ENCODE measurements around the gene CTAGE6.
"Not testable (repeated sequence)": the region's sequence is repeated elsewhere in the genome, so short reads cannot be mapped to it uniquely, and the experiment has no call there.

The CTAGE6 gene

DNA sequence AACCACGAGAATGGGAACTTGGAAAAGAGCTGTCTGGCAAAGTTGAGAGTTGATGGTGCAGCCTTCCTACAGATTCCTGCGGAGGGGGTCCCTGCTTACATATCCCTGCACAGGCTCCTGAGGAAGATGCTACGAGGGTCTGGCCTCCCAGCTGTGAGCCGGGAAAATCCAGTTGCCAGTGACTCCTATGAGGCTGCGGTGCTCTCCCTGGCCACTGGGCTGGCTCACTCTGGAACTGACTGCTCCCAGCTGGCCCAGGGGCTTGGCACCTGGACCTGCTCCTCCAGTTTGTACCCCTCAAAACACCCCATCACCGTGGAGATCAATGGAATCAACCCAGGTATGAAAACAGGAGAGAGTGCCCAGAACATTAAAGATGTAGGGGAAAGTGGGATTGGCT lies 37.2 kb downstream of the CTAGE6 start:
- DNase-seq (ENCODE audit: low read depth, low spot score), result not testable (repeated sequence)

DNA sequence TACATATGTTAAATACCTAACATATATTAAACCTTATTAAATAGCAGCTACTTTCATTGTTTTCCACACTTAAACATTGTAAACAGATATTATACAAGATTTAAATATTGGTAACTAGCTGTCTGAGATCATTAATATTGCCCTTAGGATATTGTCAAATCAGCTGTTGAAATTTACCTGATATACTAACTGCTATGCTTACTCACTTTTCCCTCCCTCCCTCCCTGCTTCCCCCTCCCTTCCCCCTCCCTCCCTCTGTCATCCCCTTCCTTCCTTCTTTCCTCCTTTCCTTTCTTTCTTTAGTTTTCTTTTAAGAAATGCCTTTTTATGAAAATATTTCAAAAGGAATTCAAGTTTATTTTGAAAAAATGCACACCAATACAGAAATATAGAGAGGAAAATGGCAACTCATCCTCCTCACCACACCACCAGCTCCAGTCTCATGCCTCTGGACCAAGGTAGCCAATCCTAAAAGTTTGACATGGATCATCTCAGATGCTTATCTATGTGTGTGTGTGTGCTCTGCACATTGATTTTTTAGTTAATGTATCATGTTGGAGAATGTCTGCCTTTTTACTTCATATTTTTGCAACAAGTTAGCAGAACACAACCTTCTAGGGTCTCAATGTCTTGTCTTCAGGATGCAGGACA lies 41.8 kb downstream of the CTAGE6 start:
- DNase-seq (ENCODE audit: low read depth, low spot score), result not testable (repeated sequence)

DNA sequence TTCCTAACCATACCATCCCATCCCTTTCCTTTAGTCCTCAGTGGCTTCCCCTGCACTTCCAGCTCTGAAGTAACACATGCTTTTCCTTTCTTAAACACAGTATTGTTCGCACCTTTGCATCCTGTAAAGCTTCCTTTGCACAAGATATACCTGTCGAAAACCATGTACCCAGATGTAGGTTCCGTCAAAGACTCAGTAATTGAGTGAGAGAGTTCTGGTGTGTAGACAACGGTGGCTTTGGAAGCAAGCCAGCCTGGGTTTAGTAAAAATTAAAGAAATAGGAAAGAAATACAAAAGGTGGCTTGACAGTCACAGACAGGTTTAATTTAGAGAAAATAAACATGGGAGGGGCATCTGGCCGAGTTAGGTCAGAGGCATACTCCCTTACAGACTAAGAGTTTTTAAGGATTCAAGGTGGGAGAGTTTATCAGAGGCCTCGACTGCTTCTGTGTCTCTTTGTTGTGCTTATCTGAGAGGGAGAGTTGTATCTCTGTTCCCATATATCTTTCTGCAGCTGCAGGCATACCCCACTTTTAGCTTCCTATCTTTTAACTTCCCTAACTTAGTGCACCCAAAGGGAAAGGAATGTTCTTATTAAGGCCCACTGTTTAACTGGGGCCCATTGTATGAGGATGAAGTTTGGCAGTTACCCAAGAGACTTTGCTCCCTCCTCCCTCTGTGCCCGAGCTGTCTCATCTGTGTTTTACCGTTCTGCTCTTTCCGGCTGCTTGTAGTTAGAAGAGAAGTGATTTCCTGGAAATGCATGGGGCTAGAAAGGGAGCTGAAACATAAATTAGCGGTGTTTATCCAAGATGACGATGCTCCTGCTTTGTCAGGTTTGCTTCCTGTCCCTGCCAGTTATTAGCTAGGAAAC lies 42.7 kb downstream of the CTAGE6 start:
- DNase-seq (ENCODE audit: low read depth, low spot score), result not testable (repeated sequence)

DNA sequence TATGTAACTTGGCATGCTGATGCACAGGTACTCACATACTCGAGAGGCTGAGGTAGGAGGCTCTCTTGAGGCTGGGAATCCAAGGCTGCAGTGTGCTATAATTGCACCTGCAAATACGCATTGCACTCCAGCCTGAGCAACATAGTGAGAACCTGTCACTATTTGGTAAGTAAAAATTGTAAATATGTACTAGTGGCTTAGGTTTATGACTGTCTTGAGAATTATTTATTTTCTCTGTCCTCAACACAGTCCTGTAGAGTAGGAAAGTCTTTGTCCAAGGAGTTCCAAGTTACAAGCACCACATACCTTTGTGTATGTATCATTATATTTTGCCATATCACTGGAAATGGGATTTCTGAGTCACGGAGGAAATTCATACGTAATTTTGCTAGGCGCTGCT lies 45.1 kb downstream of the CTAGE6 start:
- DNase-seq (ENCODE audit: low read depth, low spot score), result not testable (repeated sequence)

DNA sequence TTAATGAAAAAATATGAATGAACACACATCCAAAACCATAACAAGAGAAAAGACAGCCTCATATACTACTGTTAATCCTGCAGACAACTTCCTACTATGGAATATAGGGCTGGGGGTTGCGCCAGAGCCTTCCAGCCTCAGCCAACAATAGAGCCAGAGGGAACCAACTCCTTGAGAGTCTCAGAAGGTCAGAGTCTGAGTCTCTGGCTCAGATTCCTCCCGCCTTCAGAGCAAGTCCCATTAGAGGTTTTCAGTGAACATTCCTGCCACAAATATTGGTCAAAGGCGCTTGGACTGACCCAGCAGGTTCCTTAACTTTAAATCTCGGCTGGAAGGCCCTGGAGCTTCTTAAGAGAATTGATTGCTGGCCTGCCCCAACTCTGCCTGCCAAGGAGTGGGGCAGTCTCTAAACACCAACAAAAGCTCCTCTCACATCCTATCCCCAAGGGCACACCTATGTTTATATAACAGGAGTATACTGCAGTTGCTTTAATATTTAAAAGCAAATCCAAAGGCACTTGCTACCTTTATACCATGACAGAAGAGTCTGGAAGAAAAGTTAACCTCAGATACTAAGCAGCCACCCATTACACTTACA lies 45.7 kb downstream of the CTAGE6 start:
- DNase-seq (ENCODE audit: low read depth, low spot score), result not testable (repeated sequence)

DNA sequence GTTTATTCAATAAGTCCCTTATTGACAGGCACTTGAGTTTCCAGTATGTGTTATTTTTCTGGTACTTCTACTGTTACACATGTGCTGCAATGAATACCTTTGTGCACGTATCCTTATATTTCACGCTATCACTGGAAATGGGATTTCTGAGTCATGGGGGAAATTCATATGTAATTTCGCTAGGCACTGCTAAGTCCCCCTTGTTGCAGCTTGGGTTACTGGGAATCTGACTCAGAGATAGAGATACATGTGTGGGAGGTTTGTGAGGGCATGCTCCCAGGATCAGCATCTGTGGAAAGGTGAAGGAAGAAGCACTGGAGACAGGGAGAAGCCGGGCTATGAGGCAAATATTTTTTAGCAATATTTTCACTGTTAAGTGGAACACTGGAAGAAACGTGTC lies 47.6 kb downstream of the CTAGE6 start:
- DNase-seq (ENCODE audit: low read depth, low spot score), result not testable (repeated sequence)

All from brain pericyte (primary cell).